Inflammatory macrophage (primary cell): ENCODE results near the gene LY86.

Experiments used
- DNase-seq, 2 donors: peaks; one replicate each; pipeline ENCODE4 v3.0.0-alpha.2; 2020 to 2022
- total RNA-seq, 18 experiments: gene quantifications; one replicate each; lab custom pipeline; 2026; ENCODE audit warnings: mixed read lengths in 6 of 18, inconsistent platforms in 2 of 18; lab: John Stamatoyannopoulos, UW

The LY86 gene
- 17.2 to 125 (median 59.0) reads per million in 18 experiments for total RNA-seq

DNA sequence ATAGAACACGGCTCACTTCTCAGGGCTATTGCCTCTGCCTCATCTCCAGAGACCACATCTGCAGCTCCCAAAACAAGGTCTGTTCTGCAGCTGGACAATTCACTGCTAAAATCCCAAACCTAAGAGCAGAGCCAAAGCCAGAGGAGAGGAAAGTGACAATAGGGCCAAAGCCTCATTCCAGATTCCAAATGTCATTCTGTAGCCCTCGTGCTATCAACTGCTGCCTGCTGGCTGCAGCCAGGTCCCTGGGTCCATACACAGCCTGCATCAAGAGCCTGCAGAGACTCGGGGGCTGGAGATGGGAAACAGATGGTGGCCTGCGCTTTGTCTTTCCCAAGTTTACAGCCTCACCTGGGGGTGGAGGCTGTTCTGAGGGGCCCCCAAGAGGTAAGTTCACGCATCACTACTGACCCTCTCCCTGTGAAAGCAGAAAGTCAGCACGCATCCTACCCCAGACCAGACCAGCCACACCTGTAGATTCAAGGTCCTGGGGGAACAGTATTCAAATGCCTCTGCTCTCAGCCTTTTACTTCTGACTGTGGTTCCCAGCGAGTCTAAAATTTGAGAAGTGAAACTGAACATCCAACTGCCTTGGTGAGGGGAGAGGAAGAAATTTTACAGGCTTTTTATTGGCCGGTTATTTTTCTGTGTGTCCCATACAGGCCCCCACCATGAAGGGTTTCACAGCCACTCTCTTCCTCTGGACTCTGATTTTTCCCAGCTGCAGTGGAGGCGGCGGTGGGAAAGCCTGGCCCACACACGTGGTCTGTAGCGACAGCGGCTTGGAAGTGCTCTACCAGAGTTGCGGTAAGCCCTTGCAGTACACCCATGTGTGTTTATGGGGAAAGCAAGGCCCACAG lies at the start of gene LY86:
LY86 (plus strand) TSS at position 657 of the 860 bp plus-strand sequence; CDS start at position 672, 15 bp downstream.
- peak; percentile 87 to 92 for DNase-seq

DNA sequence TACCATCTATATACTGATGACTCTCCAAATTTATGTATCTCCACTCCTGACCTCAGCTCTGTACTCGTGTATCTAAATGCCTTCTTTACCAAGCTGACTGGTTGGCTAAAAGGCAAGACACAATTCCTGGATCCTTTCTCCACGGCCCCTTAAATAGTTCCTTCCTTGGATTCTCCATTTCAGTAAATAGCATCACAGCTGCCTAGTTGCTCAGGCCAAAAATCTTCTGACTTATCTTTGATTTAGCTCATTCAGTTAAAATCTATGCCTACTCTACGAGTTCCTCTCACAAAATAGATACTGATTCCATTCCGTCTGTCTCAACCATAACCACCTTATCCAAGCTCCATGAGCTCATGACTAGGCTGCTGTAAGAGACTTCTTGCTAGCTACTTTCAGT lies 49.5 kb upstream of the LY86 start:
- no peak for DNase-seq

DNA sequence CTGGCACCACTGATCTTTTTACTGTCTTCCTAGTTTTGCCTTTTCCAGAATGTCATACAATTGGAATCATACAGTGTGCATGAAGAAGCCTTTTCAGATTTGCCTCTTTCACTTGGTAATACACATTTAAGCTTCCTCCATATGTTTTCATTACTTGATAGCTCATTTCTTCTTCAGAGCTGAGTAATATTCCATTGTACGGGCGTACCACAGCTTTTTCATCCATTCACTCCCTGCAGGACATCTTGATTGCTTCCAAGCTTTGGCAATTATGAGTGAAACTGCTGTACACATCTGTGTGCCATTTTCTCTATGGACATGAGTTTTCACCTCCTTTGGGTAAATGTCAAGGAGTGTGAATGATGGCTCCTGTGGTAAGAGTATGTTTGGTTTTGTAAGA lies 46.2 kb upstream of the LY86 start:
- DNase-seq: no peak

DNA sequence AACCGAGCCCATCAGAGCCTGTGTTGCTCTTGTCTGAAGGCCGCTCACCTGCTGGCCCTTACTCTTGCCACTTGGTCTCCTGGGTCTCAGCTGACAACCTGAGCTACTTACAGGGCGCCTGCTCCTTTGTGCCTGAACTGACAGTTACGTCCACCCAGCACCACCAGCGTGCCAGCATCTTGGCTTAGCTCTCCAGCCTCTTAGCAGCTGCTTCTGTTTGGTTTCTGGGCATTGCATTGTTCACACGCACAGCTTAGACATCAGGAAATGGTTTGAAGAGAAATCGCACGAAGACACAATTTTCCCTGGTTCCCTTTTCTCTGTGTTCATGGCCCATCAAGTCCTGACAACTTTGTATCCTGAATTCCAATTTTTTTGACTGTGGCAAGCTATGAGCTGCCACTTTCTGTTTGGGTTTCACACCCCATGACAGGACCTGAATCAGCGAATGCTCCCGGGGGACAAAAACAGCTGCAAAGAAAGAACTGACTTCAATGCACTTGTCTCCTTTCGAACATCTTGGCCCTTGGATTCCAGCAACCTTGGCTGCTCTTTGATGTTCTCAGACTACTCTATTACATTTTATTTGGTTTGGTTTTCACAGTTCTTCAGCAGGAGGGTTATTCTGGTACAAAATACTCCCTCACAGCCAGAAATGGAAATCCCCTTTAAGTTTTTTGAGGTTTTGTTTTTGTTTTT lies 45.2 kb upstream of the LY86 start:
- no peak for DNase-seq

DNA sequence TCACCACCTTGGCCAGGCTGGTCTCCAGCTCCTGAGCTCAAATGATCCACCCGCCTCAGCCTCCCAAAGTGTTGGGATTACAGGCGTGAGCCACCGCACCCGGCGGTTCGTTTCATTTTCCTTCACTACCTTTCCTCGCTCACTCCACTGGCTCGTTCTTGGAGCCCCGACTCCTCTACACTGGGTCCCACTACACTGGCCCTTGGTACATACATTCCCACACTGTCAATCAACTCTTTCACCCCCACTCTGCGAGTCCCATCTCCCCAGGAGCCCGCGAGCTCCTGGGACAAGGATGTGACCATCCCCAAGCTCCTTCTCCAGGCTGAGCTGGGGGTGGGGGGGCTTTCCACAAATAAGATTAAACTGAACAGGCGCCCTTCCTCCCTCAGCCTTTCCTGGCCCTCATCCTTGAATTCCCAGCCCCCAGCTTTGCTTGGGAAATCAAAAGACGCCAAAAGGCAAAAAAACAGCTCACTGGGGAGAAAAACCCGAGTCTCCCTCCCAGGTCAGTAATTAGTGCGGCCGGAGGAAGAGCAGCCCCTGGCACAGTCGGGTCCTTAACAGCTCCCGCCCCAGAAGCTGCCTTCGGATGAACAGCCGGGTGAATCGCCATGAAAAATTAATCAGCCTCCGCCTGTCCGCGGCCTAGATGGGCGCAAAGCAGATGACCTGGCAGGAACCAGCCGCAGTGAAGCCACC lies 42.8 kb upstream of the LY86 start:
- DNase-seq: no peak

DNA sequence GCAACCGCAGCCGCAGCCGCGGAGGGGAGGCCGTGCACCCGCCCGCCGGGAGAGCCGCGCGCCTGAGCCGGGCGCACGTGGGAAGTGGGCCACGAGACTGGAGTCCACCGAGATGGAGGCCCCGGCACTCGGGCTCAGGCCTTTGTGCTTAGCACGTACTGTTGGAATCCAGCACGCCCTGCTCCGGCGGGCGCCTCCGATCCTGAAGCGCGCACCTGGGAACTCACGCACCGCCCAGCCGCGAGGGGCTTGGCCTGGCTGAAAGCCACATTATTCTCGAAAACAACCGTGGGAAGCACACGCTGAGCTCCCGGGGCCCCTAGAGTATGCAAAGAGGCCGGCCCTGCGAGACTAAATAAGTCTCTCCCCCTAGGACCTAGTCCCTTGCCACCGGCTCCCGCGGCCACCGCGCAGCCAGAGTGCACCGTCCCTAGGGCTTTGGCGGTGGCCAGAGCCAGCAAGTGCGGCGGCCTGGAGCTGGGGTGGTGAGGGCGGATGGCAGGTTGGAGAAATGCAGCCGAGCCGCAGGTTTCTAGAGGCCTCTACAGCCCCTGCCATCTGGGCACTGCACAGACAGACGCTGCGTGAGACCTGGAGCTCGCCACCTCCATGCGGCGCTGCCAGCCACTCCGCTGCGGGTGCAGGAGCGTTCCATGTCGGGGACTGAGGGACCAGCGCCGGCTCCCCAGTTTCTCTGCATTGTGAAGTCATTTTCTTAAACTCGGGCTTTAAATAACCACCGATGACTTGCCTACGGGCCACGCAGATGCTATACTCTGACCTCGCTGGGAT lies 42.0 kb upstream of the LY86 start:
- DNase-seq: peak; percentile 5 to 31

DNA sequence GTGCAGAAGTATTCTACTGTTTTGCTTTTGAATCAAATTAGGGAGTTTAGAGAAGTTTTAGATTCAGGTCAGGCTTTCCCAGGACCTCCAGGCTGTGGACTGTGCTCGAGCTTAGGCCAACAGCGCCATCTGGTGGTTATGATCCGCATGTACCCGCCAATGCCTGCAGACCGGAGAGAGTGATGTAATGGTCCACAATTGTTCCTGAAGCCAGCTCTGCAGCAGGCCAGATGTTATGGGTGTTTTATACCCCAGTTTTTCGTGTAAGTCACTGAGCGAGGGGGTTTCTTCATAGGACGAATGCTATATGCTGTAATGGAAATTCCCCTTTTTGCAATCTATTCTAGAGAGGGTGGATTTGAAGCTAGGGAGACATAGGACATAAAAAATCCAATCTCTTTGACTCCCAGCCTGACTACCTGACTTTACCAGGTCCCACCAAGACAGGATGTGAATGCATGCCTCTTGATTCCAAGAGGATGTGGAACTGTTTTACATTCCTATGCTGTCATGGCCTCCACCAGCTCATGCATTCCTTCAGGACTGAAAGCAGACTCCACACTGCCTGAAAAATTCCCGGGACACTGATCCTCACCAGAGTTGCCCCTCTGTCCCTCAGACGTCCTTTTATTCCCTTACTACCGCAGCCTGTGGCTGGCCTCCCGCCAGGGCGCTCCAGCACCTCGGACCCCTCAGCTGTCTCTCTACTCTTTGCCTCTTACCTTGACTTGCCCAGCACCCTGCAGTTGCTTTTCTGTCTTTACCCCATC lies 41.2 kb upstream of the LY86 start:
- DNase-seq: peak; percentile 91 to 92

DNA sequence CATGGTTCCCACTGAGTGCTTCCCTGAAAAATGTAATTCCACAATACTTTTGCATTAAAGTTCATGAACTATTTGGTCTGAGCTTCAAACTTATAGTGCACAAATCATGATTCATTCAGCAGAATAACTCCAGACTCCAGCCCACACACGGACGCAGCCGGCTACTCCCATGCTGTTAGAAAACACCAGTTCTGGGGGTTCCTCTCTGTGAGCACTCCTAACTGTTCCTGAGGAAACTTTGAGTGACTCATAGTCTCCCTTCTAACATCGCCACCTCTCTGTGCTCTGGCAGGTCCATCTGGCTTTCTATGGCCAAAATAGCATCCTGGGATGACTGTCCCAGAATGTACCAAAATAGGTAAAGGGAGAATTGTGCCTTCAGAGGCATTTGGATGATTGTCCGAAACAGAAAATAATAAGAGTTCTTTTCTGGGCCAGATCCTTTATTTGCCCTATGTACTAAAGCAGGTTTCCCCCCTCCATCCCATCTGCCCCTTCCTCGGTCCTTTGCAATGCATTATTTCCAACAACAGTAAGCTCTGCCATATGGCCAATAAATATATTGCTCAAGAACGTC lies 32.3 kb upstream of the LY86 start:
- peak; percentile 89 to 94 for DNase-seq

DNA sequence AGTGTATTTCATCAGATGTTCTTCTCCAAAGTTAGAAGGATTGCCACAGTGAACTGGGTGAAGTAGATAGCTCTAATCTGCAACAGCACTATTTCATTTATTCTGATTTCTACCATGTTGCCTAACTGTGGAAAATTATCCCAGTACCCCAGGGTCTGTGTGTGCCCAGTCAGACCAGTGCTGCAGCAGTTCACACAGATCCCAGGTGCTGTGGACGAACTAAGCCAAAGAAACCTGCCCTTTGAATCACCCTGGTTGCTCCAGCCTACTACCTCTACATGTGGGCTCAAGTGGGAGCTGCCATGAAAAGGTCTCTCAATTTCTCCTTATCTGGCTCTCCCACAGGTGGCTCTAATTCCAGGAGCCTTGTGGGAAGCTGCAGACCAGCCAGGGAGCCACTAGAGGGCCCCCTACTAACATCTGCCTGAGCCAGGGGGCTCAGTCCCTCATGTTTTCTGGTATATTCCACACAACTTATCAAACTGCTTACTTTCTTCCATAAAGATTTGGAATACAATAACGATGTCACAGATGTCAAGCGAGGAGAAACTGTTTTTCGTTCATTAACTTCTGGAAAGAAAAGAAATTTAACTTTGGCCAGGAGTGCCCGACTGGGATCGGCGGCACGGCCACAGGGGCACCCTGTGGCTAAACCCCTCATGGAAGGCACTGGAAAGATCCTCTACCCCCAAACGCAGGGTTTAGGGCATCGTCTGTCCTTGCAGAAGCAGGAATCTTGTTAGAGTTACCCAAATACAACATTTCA lies 31.6 kb upstream of the LY86 start:
- peak; percentile 61 to 88 for DNase-seq

DNA sequence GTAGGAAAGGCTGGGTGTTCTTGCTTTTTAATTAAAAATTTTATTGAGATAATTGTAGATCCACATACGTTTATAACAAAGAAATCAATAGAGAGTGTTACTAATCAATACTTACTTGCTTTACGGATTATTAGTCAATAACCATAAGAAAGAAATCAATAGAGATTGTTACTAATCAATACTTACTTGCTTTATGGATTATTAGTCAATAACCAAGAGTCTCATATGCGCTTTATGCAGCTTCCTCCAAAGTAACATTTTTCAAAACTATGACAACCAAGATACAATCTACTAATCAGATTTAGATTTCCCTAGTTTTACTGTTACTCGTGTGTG lies 31.0 kb upstream of the LY86 start:
- no peak for DNase-seq

DNA sequence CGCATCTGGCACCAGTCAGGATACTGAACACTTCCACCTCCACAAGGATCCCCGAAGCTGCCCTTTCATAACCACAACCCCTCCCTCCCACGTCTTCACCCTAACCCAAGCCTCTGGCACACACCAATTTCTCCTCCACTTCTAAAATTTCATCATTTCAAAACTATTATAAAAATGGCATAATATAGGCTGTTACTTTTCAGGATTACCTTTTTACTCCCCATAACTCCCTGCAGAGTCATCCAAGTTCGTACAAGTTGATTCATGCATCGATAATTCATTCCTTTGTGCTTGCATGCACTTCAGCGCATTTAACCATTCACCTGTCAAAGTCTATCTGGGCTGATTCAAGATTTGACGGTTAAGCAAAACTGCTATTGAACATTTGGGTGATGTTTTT lies 30.6 kb upstream of the LY86 start:
- DNase-seq: no peak

DNA sequence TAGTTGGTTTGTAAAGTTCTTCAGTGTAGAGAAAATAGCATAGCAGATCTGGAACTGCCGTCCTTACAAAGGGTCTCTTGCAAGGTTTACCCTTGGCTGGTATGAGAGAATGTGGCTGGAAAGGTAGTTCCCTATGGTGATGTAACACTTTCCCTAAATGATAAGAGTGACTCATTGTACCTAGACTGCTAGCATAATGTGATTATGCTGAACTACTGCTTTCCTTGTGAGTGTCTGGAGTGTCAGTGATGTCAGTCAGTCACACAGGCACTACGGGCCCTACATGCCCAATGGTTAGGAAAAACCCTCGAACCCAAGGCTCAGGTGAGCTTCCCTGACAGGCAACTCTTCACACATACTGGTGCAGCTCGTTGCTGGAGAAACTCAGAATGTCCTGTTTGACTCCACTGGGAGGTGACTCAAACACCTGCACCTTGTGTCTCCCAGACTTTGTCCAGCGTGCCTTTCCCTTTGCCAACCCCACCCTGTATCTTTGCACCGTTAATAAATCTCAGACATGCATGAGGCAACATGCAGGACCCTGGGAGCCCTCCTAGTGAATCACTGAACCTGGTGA lies 28.4 kb upstream of the LY86 start:
- DNase-seq: no peak

DNA sequence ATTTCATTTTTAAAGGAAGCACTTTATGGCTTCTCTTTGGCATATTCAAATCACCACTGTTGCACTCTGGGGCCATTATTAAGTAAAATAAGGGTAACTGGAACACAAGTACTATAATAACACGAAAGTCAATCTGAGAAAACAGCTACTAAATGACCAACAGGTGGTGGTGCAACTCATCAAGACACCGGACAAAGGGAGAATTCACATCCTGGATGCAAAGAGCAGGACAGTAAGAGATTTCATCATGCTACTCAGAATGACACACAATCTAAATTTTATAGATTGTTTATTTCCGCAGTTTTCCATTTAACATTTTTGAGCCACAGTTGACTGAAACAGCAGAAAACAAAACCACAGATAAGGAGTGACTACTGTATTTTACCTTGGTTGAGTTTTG lies 27.6 kb upstream of the LY86 start:
- DNase-seq: no peak

DNA sequence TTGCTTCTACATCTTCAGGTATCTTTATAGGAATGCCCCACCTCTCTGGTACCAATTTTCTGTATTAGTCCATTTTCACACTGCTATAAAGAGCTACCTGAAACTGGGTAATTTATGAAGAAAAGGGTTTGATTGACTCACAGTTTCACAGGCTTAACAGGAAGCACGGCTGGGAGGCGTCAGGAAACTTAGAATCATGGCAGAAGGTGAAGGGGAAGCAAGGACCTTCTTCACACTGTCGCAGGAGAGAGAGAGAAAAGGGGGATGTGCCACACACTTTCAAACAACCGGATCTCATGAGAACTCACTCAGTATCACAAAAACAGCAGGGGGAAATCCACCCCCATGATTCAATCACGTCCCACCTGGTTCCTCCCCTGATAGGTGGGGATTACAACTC lies 24.4 kb upstream of the LY86 start:
- no peak for DNase-seq

DNA sequence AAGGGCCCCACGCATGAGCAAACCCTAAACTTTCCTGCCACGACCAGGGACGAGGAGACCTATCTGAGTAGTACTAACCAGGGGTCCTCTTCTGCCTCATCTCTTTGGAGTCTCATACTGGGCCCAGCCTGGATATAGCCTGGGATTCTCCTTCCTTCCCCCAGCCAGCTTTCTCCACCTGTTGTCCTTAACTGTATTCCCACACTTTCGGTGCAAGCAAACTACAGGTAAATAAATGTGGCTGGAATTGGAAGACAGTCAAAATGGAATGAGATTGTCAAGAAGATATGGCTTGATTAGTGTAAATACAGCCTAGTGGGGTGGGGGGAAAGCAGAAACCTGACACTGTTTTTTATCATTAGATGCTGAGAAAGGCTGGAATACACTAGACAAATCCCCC lies 23.5 kb upstream of the LY86 start:
- DNase-seq: no peak

DNA sequence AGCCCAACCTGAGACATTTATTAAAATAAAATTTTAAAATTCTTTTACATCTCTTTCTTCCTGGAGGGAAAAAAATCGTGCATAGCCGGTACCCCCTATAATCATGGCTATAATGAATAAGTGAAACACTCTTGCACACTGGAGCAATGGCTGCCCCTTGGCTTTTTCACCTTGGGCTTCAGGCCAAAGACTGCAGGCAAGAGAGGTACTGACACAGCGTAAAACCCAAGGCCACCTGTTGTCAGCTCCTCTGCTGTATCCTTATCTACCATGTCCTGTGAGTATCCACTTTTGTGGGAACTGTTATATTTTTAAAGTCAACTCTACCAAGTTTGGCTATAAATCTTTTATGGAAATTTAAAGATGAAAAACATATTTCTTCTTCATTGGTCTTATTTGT lies 23.0 kb upstream of the LY86 start:
- no peak for DNase-seq

DNA sequence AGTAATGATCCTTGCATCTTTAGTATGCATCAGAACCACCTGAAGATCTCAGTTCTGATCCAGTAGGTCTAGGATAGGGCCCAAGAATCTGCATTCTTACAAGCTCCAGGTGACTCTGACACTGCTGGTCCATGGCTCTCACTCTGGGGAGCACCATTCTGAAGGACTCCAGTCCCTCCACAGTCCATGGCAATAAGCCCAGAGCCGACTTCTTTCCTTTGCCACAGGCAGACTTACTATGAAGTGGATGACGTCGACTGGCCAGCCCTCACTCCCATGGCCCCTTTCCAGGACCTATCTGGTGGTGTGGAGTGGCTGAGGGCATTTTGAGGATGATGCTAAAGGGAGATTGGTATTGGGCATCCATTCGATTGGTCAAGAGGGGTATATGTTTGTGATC lies 21.8 kb upstream of the LY86 start:
- no peak for DNase-seq

DNA sequence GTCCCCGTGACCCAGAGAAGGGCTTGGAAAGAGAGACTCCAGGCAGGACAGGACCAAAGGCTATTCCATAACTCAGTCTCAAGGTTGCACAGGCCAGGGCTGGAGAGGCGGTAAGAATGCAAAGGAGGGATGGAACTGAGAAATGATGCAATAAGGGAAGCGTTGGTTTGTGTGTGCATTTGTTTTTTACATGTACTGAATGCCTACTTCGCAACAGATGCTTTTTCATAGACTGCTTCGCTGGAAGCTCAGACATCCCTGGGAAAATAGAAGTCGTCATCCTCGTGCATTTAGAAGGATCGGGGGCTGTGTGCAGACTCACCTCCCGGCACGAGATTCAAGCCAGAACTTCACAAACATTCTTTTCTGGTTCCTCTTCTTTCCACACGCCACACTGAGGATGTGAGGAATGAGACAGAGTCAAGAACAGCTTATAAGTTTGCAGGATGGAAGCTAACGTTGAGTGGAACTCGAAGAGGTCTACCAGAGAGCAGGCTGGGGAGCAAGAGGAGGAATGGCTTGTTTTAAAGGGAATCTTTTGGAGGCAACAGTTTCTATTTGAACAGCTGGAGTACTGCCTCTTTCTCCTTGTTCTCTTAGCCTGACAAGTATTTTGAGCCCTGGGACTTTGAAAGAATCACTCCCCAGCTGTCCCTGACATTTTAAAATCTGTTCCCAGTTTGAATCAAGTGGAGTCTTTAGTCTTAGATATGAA lies 19.3 kb upstream of the LY86 start:
- DNase-seq: peak; percentile 32 to 42

DNA sequence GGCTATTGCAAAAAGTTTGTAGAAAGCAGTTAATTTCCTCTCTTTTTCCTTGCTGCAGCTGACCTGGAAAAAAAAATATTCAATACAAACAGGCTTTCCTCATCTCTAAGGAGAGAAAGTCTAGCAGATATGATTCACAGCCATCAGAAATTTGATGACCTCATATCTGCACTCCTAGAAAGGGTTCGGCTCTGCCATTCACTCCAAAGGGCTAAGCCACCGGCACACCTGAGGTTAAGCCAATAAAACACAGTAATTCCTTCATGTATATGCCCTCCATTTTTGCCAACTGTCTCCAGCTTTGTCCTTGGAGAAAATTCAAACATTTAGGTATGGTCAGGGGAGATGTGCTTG lies 18.7 kb upstream of the LY86 start:
- DNase-seq: no peak
